Naive thymus-derived CD4-positive, alpha-beta T cell (primary cell): ENCODE results near the gene KRT6C. TPM values are rescaled to one million over a fixed set of nuclear protein-coding genes. Genes with fewer than 3 reads are reported as not detected.

Experiments used
- ATAC-seq: fragments of 150-1000 bp; cut with Tn5 transposase; 2 replicates; pipeline ENCODE4 v1.10.0; 2021; ENCODE audit warnings: mild to moderate bottlenecking, moderate library complexity
- CTCF ChIA-PET: fragments of 350-600 bp; sonication (Branson Sonifier 250); formaldehyde crosslinking; loops from one replicate; lab custom pipeline; 2021; ENCODE audit warnings: antibody characterized with exemption; lab: Charles Lee
- POLR2A ChIA-PET: fragments of 350-600 bp; sonication (Branson Sonifier 250); formaldehyde crosslinking; loops from one replicate; lab custom pipeline; 2021; ENCODE audit warnings: antibody characterized with exemption, inconsistent platforms; lab: Charles Lee
- DNase-seq, 9 donors: peaks; one replicate each; pipeline versions ENCODE4 v3.0.0 to v3.0.0-alpha.2; 2020 to 2022; ENCODE audit warnings: mixed read lengths in 1 of 9
- H3K27ac ChIP-seq: one replicate; pipeline ENCODE4 v1.7.0; 2013; ENCODE audit warnings: mild to moderate bottlenecking, low read depth, low read length, moderate library complexity
- H3K27me3 ChIP-seq, 2 donors: one replicate each; pipeline ENCODE4 v1.7.0; 2013; ENCODE audit warnings: low read length in 2 of 2, mild to moderate bottlenecking in 2 of 2, moderate library complexity in 2 of 2; ENCODE audit not compliant: control insufficient read depth in 2 of 2, insufficient read depth in 2 of 2
- H3K36me3 ChIP-seq, 3 experiments: 1 replicate in 2 of 3; 2 replicates in 1 of 3; pipeline ENCODE4 v1.7.0; 2013; ENCODE audit warnings: low read length in 3 of 3, mild to moderate bottlenecking in 3 of 3, moderate library complexity in 1 of 3; ENCODE audit not compliant: insufficient read depth in 3 of 3, control insufficient read depth in 2 of 3
- H3K4me1 ChIP-seq, 2 donors: one replicate each; pipeline ENCODE4 v1.7.0; 2013; ENCODE audit warnings: low read length in 2 of 2, mild to moderate bottlenecking in 2 of 2, moderate library complexity in 1 of 2; ENCODE audit not compliant: control insufficient read depth in 2 of 2, insufficient read depth in 2 of 2
- H3K4me3 ChIP-seq: 2 replicates; pipeline ENCODE4 v1.7.0; 2013; ENCODE audit warnings: mild to moderate bottlenecking, low read length
- H3K9me3 ChIP-seq, 3 experiments: 1 replicate in 2 of 3; 2 replicates in 1 of 3; pipeline ENCODE4 v1.7.0; 2013; ENCODE audit warnings: low read length in 3 of 3; ENCODE audit not compliant: control insufficient read depth in 2 of 3
- H3K27ac Mint-ChIP-seq, 9 donors: one replicate each; pipeline ENCODE4 v1.8.0; 2020 to 2022; ENCODE audit warnings: mixed read lengths in 9 of 9, mild to moderate bottlenecking in 8 of 9, moderate library complexity in 5 of 9, inconsistent platforms in 2 of 9
- H3K27me3 Mint-ChIP-seq, 5 donors: one replicate each; pipeline ENCODE4 v1.8.0; 2021 to 2022; ENCODE audit warnings: mixed read lengths in 5 of 5, mild to moderate bottlenecking in 1 of 5
- H3K36me3 Mint-ChIP-seq, 5 donors: one replicate each; pipeline ENCODE4 v1.8.0; 2020 to 2022; ENCODE audit warnings: mixed read lengths in 5 of 5, mild to moderate bottlenecking in 3 of 5, inconsistent platforms in 1 of 5
- H3K4me1 Mint-ChIP-seq, 7 donors: one replicate each; pipeline ENCODE4 v1.8.0; 2020 to 2022; ENCODE audit warnings: mixed read lengths in 7 of 7, mild to moderate bottlenecking in 3 of 7, inconsistent platforms in 1 of 7
- H3K4me3 Mint-ChIP-seq, 10 donors: one replicate each; pipeline ENCODE4 v1.8.0; 2020 to 2022; ENCODE audit warnings: mild to moderate bottlenecking in 10 of 10, mixed read lengths in 10 of 10, moderate library complexity in 6 of 10, inconsistent platforms in 2 of 10
- H3K9me3 Mint-ChIP-seq, 11 donors: one replicate each; pipeline ENCODE4 v1.8.0; 2020 to 2022; ENCODE audit warnings: mixed read lengths in 11 of 11, mild to moderate bottlenecking in 4 of 11, inconsistent platforms in 1 of 11, moderate library complexity in 1 of 11
- intact Hi-C, 2 donors: fragments of 100-400 bp; cut with micrococcal nuclease; formaldehyde crosslinking; loops; one replicate each; pipeline ENCODE4 v1.15.1; 2023
- polyA plus RNA-seq, 2 donors: library from polyadenylated mRNA; unstranded; fragments of 300-500 nt; fragmentation: Illumina TruSeq; gene quantifications; one replicate each; pipeline ENCODE4 v1.2.3, GENCODE V29; 2021
- total RNA-seq, 6 experiments: library from RNA in 5 of 6; stranded (reverse) in 5 of 6; gene quantifications; 1 replicate in 5 of 6; 2 replicates in 1 of 6; pipeline ENCODE4 v1.2.3 and lab custom pipeline; 2021 to 2026

Gene KRT6C
- total and polyA plus RNA-seq, 7 experiments from 2014 or later, result not detected

GRCh38 chr12:52437508-52437907 is 36.1 kb downstream of the KRT6C start:
- H3K36me3 Mint-ChIP-seq, result no peaks in the 10 kb centered on the region
- H3K4me3 Mint-ChIP-seq, result no peak overlapping the region
- H3K36me3 ChIP-seq, result no peaks in the 10 kb centered on the region
- H3K4me3 ChIP-seq, result no peak overlapping the region
- no peaks in the 10 kb centered on the region for H3K9me3 ChIP-seq
- H3K27ac Mint-ChIP-seq, result no peak overlapping the region
- intact Hi-C loops, result no loop called here
- ChIA-PET POLR2A (no interaction called here), CTCF (no interaction called here)
- H3K27me3 ChIP-seq, result no peaks in the 10 kb centered on the region
- H3K27me3 Mint-ChIP-seq, result peaks cover 18 to 41% (median 26%) of the 10 kb centered on the region in 5 donors
- ATAC-seq, result no peak
- H3K27ac ChIP-seq, result no peak overlapping the region
- no peaks in the 10 kb centered on the region for H3K4me1 Mint-ChIP-seq
- no peaks in the 10 kb centered on the region for H3K4me1 ChIP-seq
- DNase-seq, result no peak
- no peaks in the 10 kb centered on the region for H3K9me3 Mint-ChIP-seq

DNA sequence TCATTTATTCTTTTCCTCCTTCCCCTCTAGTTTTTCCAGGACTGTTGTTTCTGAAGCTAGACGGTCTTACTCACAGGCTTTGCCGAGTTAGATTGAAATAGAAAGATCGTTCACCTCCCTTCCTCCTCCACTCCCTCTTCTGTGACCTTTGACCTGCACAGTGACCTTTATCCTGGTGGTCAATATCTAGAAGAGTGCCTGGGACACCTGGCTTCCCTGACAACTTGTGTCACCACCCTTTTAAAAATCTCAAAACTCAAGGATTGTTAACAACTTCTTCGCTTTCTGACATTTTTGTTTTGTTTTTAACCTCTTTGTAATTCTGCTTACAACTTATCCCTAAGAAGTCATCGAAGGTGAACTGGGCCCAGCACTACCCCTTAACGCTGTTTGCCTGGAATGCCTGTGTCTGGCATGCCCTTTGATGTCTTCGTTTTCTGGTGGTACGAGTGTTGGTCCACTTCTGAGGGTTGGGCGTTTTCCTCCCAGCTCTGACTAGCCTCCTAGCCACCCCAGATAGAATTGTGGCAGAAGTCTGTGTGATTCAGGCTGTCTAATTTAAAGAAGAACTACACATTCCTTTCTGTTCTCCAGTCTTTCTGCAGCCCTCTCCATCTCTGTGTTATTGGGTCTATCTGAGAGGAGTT is 36.7 kb downstream of the KRT6C start:
- Histone ChIP-seq H3K4me1 (no peaks in the 10 kb centered on the region), H3K36me3 (no peaks in the 10 kb centered on the region), H3K9me3 (no peaks in the 10 kb centered on the region), H3K27me3 (no peaks in the 10 kb centered on the region), H3K4me3 (no peak overlapping the region), H3K27ac (no peak overlapping the region)
- no peak for DNase-seq
- ATAC-seq, result no peak
- H3K27me3 Mint-ChIP-seq, result peaks cover 13 to 41% (median 21%) of the 10 kb centered on the region in 5 donors
- intact Hi-C loops, result no loop called here
- ChIA-PET POLR2A (no interaction called here), CTCF (no interaction called here)
- no peaks in the 10 kb centered on the region for H3K36me3 Mint-ChIP-seq
- H3K9me3 Mint-ChIP-seq, result no peaks in the 10 kb centered on the region
- no peak overlapping the region for H3K4me3 Mint-ChIP-seq
- H3K4me1 Mint-ChIP-seq, result no peaks in the 10 kb centered on the region
- H3K27ac Mint-ChIP-seq, result no peak overlapping the region

- no peak overlapping the region for H3K27ac Mint-ChIP-seq
- H3K27me3 ChIP-seq, result no peaks in the 10 kb centered on the region
- ChIA-PET CTCF (interaction anchor here (0.8 kb wide), 1 partner anchor 9 kb away, joined by 4 read pairs; no protein-coding TSS in a partner anchor), POLR2A (no interaction called here)
- no peaks in the 10 kb centered on the region for H3K9me3 Mint-ChIP-seq
- H3K36me3 Mint-ChIP-seq, result no peaks in the 10 kb centered on the region
- no peak overlapping the region for H3K27ac ChIP-seq
- no peaks in the 10 kb centered on the region for H3K9me3 ChIP-seq
- no peak overlapping the region for H3K4me3 Mint-ChIP-seq
- H3K4me1 ChIP-seq, result no peaks in the 10 kb centered on the region
- intact Hi-C loops, result no loop called here
- no peaks in the 10 kb centered on the region for H3K36me3 ChIP-seq
- no peak overlapping the region for H3K4me3 ChIP-seq
- H3K4me1 Mint-ChIP-seq, result no peaks in the 10 kb centered on the region
- ATAC-seq, result no peak
- DNase-seq, result no peak
- peaks cover 15 to 41% (median 16%) of the 10 kb centered on the region in 5 donors for H3K27me3 Mint-ChIP-seq
Observed at GRCh38 chr12:52436000-52436827, 37.4 kb downstream of the KRT6C start.

GRCh38 chr12:52435659-52435999 is 38.0 kb downstream of the KRT6C start:
- Histone ChIP-seq H3K27me3 (no peaks in the 10 kb centered on the region), H3K36me3 (no peaks in the 10 kb centered on the region), H3K4me1 (no peaks in the 10 kb centered on the region), H3K27ac (no peak overlapping the region), H3K9me3 (no peaks in the 10 kb centered on the region), H3K4me3 (no peak overlapping the region)
- H3K36me3 Mint-ChIP-seq, result no peaks in the 10 kb centered on the region
- ATAC-seq (no peak), DNase-seq (no peak)
- POLR2A ChIA-PET, result no interaction called here
- CTCF ChIA-PET, result interaction anchor here (0.8 kb wide), 1 partner anchor 10 kb away, joined by 4 read pairs; no protein-coding TSS in a partner anchor
- no peak overlapping the region for H3K27ac Mint-ChIP-seq
- intact Hi-C loops, result no loop called here
- no peaks in the 10 kb centered on the region for H3K4me1 Mint-ChIP-seq
- no peaks in the 10 kb centered on the region for H3K9me3 Mint-ChIP-seq
- H3K4me3 Mint-ChIP-seq, result no peak overlapping the region
- peaks cover 13 to 41% (median 21%) of the 10 kb centered on the region in 5 donors for H3K27me3 Mint-ChIP-seq

- Histone ChIP-seq H3K4me3 (no peak overlapping the region), H3K36me3 (no peaks in the 10 kb centered on the region), H3K27me3 (no peaks in the 10 kb centered on the region), H3K4me1 (no peaks in the 10 kb centered on the region), H3K9me3 (no peaks in the 10 kb centered on the region), H3K27ac (no peak overlapping the region)
- Mint-ChIP-seq H3K36me3 (no peaks in the 10 kb centered on the region), H3K4me1 (no peaks in the 10 kb centered on the region), H3K4me3 (no peak overlapping the region), H3K27me3 (peaks cover 15 to 46% (median 27%) of the 10 kb centered on the region in 5 donors), H3K9me3 (no peaks in the 10 kb centered on the region), H3K27ac (no peak overlapping the region)
- DNase-seq (no peak), ATAC-seq (no peak)
- ChIA-PET CTCF (no interaction called here), POLR2A (no interaction called here)
- intact Hi-C loops, result no loop called here
Observed at GRCh38 chr12:52434760-52435530, 38.7 kb downstream of the KRT6C start.

- ATAC-seq (no peak), DNase-seq (no peak)
- H3K27ac Mint-ChIP-seq, result no peak within 1 kb of the TSS
- Histone ChIP-seq H3K4me1 (no peaks in the 10 kb centered on the region), H3K4me3 (no peak within 1 kb of the TSS), H3K9me3 (no peaks in the 10 kb centered on the region), H3K27me3 (no peaks in the 10 kb centered on the region), H3K27ac (no peak within 1 kb of the TSS), H3K36me3 (no peaks in the 10 kb centered on the region)
- no peaks in the 10 kb centered on the region for H3K9me3 Mint-ChIP-seq
- no peak within 1 kb of the TSS for H3K4me3 Mint-ChIP-seq
- H3K36me3 Mint-ChIP-seq, result no peaks in the 10 kb centered on the region
- peaks cover 17 to 48% (median 32%) of the 10 kb centered on the region in 5 donors for H3K27me3 Mint-ChIP-seq
- intact Hi-C loops, result no loop called here
- POLR2A ChIA-PET, result no interaction called here
- CTCF ChIA-PET, result no interaction called here
- no peaks in the 10 kb centered on the region for H3K4me1 Mint-ChIP-seq
Observed at GRCh38 chr12:52434081-52434733, 39.4 kb downstream of the KRT6C start, which contains the start of gene KRT75. Gene KRT75 (minus strand): TSS chr12:52434371. CDS start chr12:52434304, 67 bp downstream.
